Fibroblast of lung (primary cell): ENCODE measurements around the gene COL4A3. TPM values are rescaled to one million over a fixed set of nuclear protein-coding genes. Genes with fewer than 3 reads are reported as not detected.

Experiments
- DNase-seq, 2 donors: peaks; one replicate each; pipeline versions ENCODE4 v3.0.0 to v3.0.0-alpha.2; 2010; ENCODE audit warnings: low read depth in 2 of 2
- H2AFZ ChIP-seq: 2 replicates; pipeline ENCODE4 v1.5.1; 2012; ENCODE audit warnings: low read length, control low read depth, inconsistent platforms
- H3K27ac ChIP-seq: 2 replicates; pipeline ENCODE4 v1.5.1; 2011; ENCODE audit warnings: low read length, control low read depth; ENCODE audit not compliant: insufficient read depth
- H3K27me3 ChIP-seq: 2 replicates; pipeline ENCODE4 v1.5.1; 2011; ENCODE audit warnings: mild to moderate bottlenecking, low read length; ENCODE audit not compliant: control insufficient read depth, insufficient read depth
- H3K36me3 ChIP-seq: 2 replicates; pipeline ENCODE4 v1.5.1; 2011; ENCODE audit warnings: low read length; ENCODE audit not compliant: control insufficient read depth, insufficient read depth
- H3K4me1 ChIP-seq: 2 replicates; pipeline ENCODE4 v1.5.1; 2011; ENCODE audit warnings: low read length; ENCODE audit not compliant: control insufficient read depth, insufficient read depth; ENCODE audit errors: extremely low read depth
- H3K4me2 ChIP-seq: 2 replicates; pipeline ENCODE4 v1.5.1; 2011; ENCODE audit warnings: low read length, control low read depth; ENCODE audit not compliant: insufficient read depth; ENCODE audit errors: extremely low read depth
- H3K4me3 ChIP-seq, 4 experiments: fragments of 200-600 bp in 1 of 4; sonication (generic) in 1 of 4; replicated peaks in 1 of 4; 2 replicates each; pipeline ENCODE4 v1.5.1; 2011 to 2016; ENCODE audit warnings: low read length in 4 of 4, low read depth in 3 of 4, mild to moderate bottlenecking in 3 of 4, control low read depth in 2 of 4, inconsistent platforms in 1 of 4, mixed read lengths in 1 of 4; ENCODE audit not compliant: insufficient read depth in 1 of 4; ENCODE audit errors: control extremely low read depth in 1 of 4
- H3K79me2 ChIP-seq: 2 replicates; pipeline ENCODE4 v1.5.1; 2012; ENCODE audit warnings: mild to moderate bottlenecking, low read length, inconsistent platforms; ENCODE audit not compliant: control insufficient read depth, insufficient read depth
- H3K9ac ChIP-seq: 2 replicates; pipeline ENCODE4 v1.5.1; 2011; ENCODE audit warnings: mild to moderate bottlenecking, low read length, control low read depth; ENCODE audit not compliant: insufficient read depth
- H3K9me3 ChIP-seq: 2 replicates; pipeline ENCODE4 v1.5.1; 2012; ENCODE audit warnings: low read depth, low read length; ENCODE audit not compliant: control insufficient read depth, insufficient read depth
- H4K20me1 ChIP-seq: 2 replicates; pipeline ENCODE4 v1.5.1; 2011; ENCODE audit warnings: low read length; ENCODE audit not compliant: control insufficient read depth, insufficient read depth; ENCODE audit errors: extremely low read depth
- CTCF ChIP-seq, 2 donors: IDR thresholded peaks in 1 of 2; conservative IDR thresholded peaks in 1 of 2; 1 replicate in 1 of 2; 2 replicates in 1 of 2; pipeline ENCODE4 v1.5.1; 2011 to 2012; ENCODE audit warnings: low read length in 2 of 2, control low read depth in 1 of 2, inconsistent platforms in 1 of 2, low read depth in 1 of 2, mild to moderate bottlenecking in 1 of 2
- EZH2 ChIP-seq: IDR thresholded peaks from 2 replicates; pipeline ENCODE4 v1.5.1; 2012; ENCODE audit warnings: low read length, control low read depth, mild to moderate bottlenecking; ENCODE audit errors: missing control alignments
- polyA plus RNA-seq, 2 donors: library from polyadenylated mRNA; depleted of rRNA in 1 of 2; stranded (reverse) in 1 of 2; unstranded in 1 of 2; fragments of >200 nt; gene quantifications; 2 replicates each; pipeline ENCODE4 v1.2.1, GENCODE V29; 2011 to 2012; ENCODE audit warnings: missing spikeins in 1 of 2
- total RNA-seq: library from RNA; depleted of rRNA; stranded (reverse); fragments of >200 nt; gene quantifications from 2 replicates; pipeline ENCODE4 v1.2.1, GENCODE V29; 2014

COL4A3 gene
- total and polyA plus RNA-seq, 2 donors (not counting 1 experiment from before 2014, with no cell fraction given) = 0.12 to 0.33 TPM

GRCh38 chr2:227206406-227206805 lies 42.0 kb downstream of the COL4A3 start:
- H3K4me2 ChIP-seq = no peak overlapping the region
- no peaks in the 10 kb centered on the region for H3K36me3 ChIP-seq
- H3K79me2 ChIP-seq = no peaks in the 10 kb centered on the region
- no peak for DNase-seq
- no peaks in the 10 kb centered on the region for H3K4me1 ChIP-seq
- no peak overlapping the region for H2AFZ ChIP-seq
- H3K27me3 ChIP-seq = no peaks in the 10 kb centered on the region
- no peak for TF ChIP-seq CTCF (conservative IDR thresholded peaks at IDR 0.05 in 1 of 2, IDR thresholded peaks at IDR 0.05 in 1 of 2; ENCODE audit: low read depth in 1 of 2, low read length in 2 of 2)
- no peak for TF ChIP-seq EZH2
- H3K4me3 ChIP-seq = no peak overlapping the region
- H3K9me3 ChIP-seq = no peaks in the 10 kb centered on the region
- no peak overlapping the region for H3K27ac ChIP-seq
- H4K20me1 ChIP-seq = no peaks in the 10 kb centered on the region
- no peak overlapping the region for H3K9ac ChIP-seq

- H3K4me2 ChIP-seq = no peak overlapping the region
- H3K4me1 ChIP-seq = no peaks in the 10 kb centered on the region
- H3K9me3 ChIP-seq = no peaks in the 10 kb centered on the region
- H2AFZ ChIP-seq = no peak overlapping the region
- no peak overlapping the region for H3K9ac ChIP-seq
- no peaks in the 10 kb centered on the region for H3K79me2 ChIP-seq
- no peaks in the 10 kb centered on the region for H4K20me1 ChIP-seq
- H3K27me3 ChIP-seq = no peaks in the 10 kb centered on the region
- H3K4me3 ChIP-seq = no peak overlapping the region
- TF ChIP-seq CTCF (conservative IDR thresholded peaks at IDR 0.05 in 1 of 2, IDR thresholded peaks at IDR 0.05 in 1 of 2; ENCODE audit: low read depth in 1 of 2, low read length in 2 of 2) (no peak), EZH2 (no peak)
- no peaks in the 10 kb centered on the region for H3K36me3 ChIP-seq
- no peak overlapping the region for H3K27ac ChIP-seq
- no peak for DNase-seq
These were observed 43.1 kb downstream of the COL4A3 start for GRCh38 chr2:227207573-227207972.

- H3K9me3 ChIP-seq = no peaks in the 10 kb centered on the region
- no peaks in the 10 kb centered on the region for H3K79me2 ChIP-seq
- H3K27me3 ChIP-seq = no peaks in the 10 kb centered on the region
- no peaks in the 10 kb centered on the region for H3K36me3 ChIP-seq
- no peak overlapping the region for H3K4me3 ChIP-seq
- H4K20me1 ChIP-seq = no peaks in the 10 kb centered on the region
- peak in 1 of 2 donors; percentile 65 for DNase-seq
- H2AFZ ChIP-seq = no peak overlapping the region
- no peak overlapping the region for H3K27ac ChIP-seq
- H3K4me2 ChIP-seq = no peak overlapping the region
- TF ChIP-seq CTCF (conservative IDR thresholded peaks at IDR 0.05 in 1 of 2, IDR thresholded peaks at IDR 0.05 in 1 of 2; ENCODE audit: low read depth in 1 of 2, low read length in 2 of 2) (no peak), EZH2 (no peak)
- H3K4me1 ChIP-seq = no peaks in the 10 kb centered on the region
- no peak overlapping the region for H3K9ac ChIP-seq
These were observed 50.2 kb downstream of the COL4A3 start for GRCh38 chr2:227214622-227215041.
